HepG2 (cell line): ENCODE results near the gene PMM2. TPM values are rescaled to one million over a fixed set of nuclear protein-coding genes. Genes with fewer than 3 reads are reported as not detected.

Experiments
- CHD2 ChIP-seq: IDR thresholded peaks from 2 replicates; pipeline ENCODE4 v1.6.1; 2011; ENCODE audit warnings: low read depth, low read length, improper control_type of control experiment
- EEA1 ChIP-seq: sonication (generic); formaldehyde crosslinking; IDR thresholded peaks from 2 replicates; pipeline ENCODE4 v1.5.1; 2020; ENCODE audit warnings: mild to moderate bottlenecking, missing genetic modification reagents, borderline replicate concordance
- HNRNPLL ChIP-seq: fragments of 200-400 bp; formaldehyde crosslinking; IDR thresholded peaks from 2 replicates; pipeline ENCODE4 v1.6.1; 2017; ENCODE audit warnings: mild to moderate bottlenecking, low read depth, low read length; ENCODE audit not compliant: poor library complexity, severe bottlenecking
- KDM5B ChIP-seq: sonication (generic); formaldehyde crosslinking; IDR thresholded peaks from 2 replicates; pipeline ENCODE4 v1.4.0; 2020; ENCODE audit warnings: missing genetic modification reagents, mild to moderate bottlenecking, borderline replicate concordance
- MAZ ChIP-seq, 2 experiments: sonication (generic) in 1 of 2; formaldehyde crosslinking in 1 of 2; IDR thresholded peaks; 2 replicates each; pipeline versions ENCODE4 v1.5.0 to v1.6.1; 2012 to 2020; ENCODE audit warnings: low read depth in 2 of 2, mild to moderate bottlenecking in 2 of 2, borderline replicate concordance in 1 of 2, improper control_type of control experiment in 1 of 2, low read length in 1 of 2, missing genetic modification reagents in 1 of 2, moderate library complexity in 1 of 2
- NCOA2 ChIP-seq: sonication (generic); formaldehyde crosslinking; IDR thresholded peaks from 2 replicates; pipeline ENCODE4 v1.8.0; 2022; ENCODE audit warnings: inconsistent platforms
- NFIB ChIP-seq: sonication (generic); formaldehyde crosslinking; IDR thresholded peaks from 2 replicates; pipeline ENCODE4 v1.9.0; 2021; ENCODE audit warnings: missing genetic modification reagents, mild to moderate bottlenecking, borderline replicate concordance
- NFYC ChIP-seq: IDR thresholded peaks from 2 replicates; pipeline ENCODE4 v1.6.1; 2016; ENCODE audit warnings: missing genetic modification reagents, missing compliant biosample characterization
- NPAS2 ChIP-seq: sonication (generic); formaldehyde crosslinking; IDR thresholded peaks from 2 replicates; pipeline ENCODE4 v1.8.0; 2022; ENCODE audit warnings: mild to moderate bottlenecking, missing genetic modification reagents, borderline replicate concordance
- REXO4 ChIP-seq: sonication (generic); formaldehyde crosslinking; IDR thresholded peaks from 2 replicates; pipeline ENCODE4 v1.8.0; 2022; ENCODE audit warnings: missing genetic modification reagents, mild to moderate bottlenecking, borderline replicate concordance
- SNAPC2 ChIP-seq: sonication (generic); formaldehyde crosslinking; IDR thresholded peaks from 2 replicates; pipeline ENCODE4 v1.8.1; 2022; ENCODE audit warnings: mild to moderate bottlenecking, missing genetic modification reagents
- TFAP4 ChIP-seq: sonication (generic); IDR thresholded peaks from 2 replicates; pipeline ENCODE4 v1.6.1; 2016; ENCODE audit warnings: low read depth, borderline replicate concordance
- ZBTB20 ChIP-seq: sonication (generic); formaldehyde crosslinking; IDR thresholded peaks from 2 replicates; pipeline ENCODE4 v1.8.1; 2023; ENCODE audit warnings: missing genetic modification reagents, low read depth, mild to moderate bottlenecking, borderline replicate concordance
- ZBTB33 ChIP-seq: sonication (generic); formaldehyde crosslinking; IDR thresholded peaks from 2 replicates; pipeline ENCODE4 v1.4.0; 2020; ENCODE audit warnings: missing genetic modification reagents
- ZBTB43 ChIP-seq: sonication (generic); formaldehyde crosslinking; conservative IDR thresholded peaks from 2 replicates; pipeline ENCODE4 v1.4.0; 2020; ENCODE audit warnings: missing genetic modification reagents
- ZFP62 ChIP-seq: sonication (generic); formaldehyde crosslinking; IDR thresholded peaks from 2 replicates; pipeline ENCODE4 v1.4.0; 2020; ENCODE audit warnings: missing genetic modification reagents
- ZNF331 ChIP-seq: sonication (generic); formaldehyde crosslinking; IDR thresholded peaks from 2 replicates; pipeline ENCODE4 v1.4.0; 2020; ENCODE audit warnings: missing genetic modification reagents
- ZNF841 ChIP-seq: sonication (generic); formaldehyde crosslinking; IDR thresholded peaks from 2 replicates; pipeline ENCODE4 v1.8.1; 2023; ENCODE audit warnings: missing genetic modification reagents, borderline replicate concordance
- ZXDC ChIP-seq: sonication (generic); formaldehyde crosslinking; IDR thresholded peaks from 2 replicates; pipeline ENCODE4 v1.5.0; 2020; ENCODE audit warnings: mild to moderate bottlenecking, missing genetic modification reagents
- polyA plus RNA-seq, 8 experiments: library from polyadenylated mRNA; depleted of rRNA in 3 of 8; stranded (reverse) in 7 of 8; unstranded in 1 of 8; fragments of >200 nt; fragmentation: Illumina TruSeq in 4 of 8; extraction: Trizol in 4 of 8; gene quantifications; 2 replicates each; pipeline versions ENCODE4 v1.2.1 to v1.2.3, GENCODE V29; 2011 to 2016; ENCODE audit warnings: low read depth in 4 of 8, missing spikeins in 1 of 8, mixed read lengths in 1 of 8; ENCODE audit not compliant: insufficient read depth in 1 of 8
- total RNA-seq, 5 experiments: library from RNA; depleted of rRNA; stranded (reverse); fragments of >200 nt; fragmentation: Illumina TruSeq; extraction: Trizol; gene quantifications; 2 replicates each; pipeline ENCODE4 v1.2.3, GENCODE V29; 2016; ENCODE audit warnings: low read depth in 1 of 5

The PMM2 gene
- total and polyA plus RNA-seq, 2 of the 13 experiments (the other 11 are each of a cell fraction or from before 2014, with no cell fraction given), result 52.2 to 93.7 TPM

GRCh38 chr16:8797364-8798173 lies at the start of gene PMM2, which contains the start of gene TMEM186 (continued):
- TF ChIP-seq KDM5B (peak; percentile 100), NFYC (CRISPR knock-in tag) (peak; percentile 68), EEA1 (CRISPR knock-in tag) (peak; percentile 82; the same call in 1 of the 2 replicates), ZBTB43 (peak; percentile 95), NFIB (CRISPR knock-in tag) (peak; percentile 96; the same call in 1 of the 2 replicates), HNRNPLL (peak; percentile 97), ZBTB33 (CRISPR knock-in tag) (peak; percentile 79), ZNF331 (CRISPR knock-in tag) (peak; percentile 85), REXO4 (no peak; the same call in none of the 2 replicates), ZNF841 (CRISPR knock-in tag) (no peak), ZFP62 (CRISPR knock-in tag) (0 out of 2 replicates have a peak, but pooled peaks have one; percentile 55), NCOA2 (CRISPR knock-in tag) (peak; percentile 76), SNAPC2 (peak; percentile 98), TFAP4 (peak; percentile 78; the same call in 1 of the 2 replicates), NPAS2 (0 out of 2 replicates have a peak, but pooled peaks have one; percentile 91), MAZ (IDR thresholded peaks at IDR 0.05; ENCODE audit: borderline replicate concordance, low read depth, low read length) (peak; percentile 97), MAZ (CRISPR knock-in tag; IDR thresholded peaks at IDR 0.05; ENCODE audit: low read depth) (peak; percentile 99), ZXDC (CRISPR knock-in tag) (no peak; the same call in 1 of the 2 replicates), ZBTB20 (CRISPR knock-in tag) (peak; percentile 97; the same call in 1 of the 2 replicates), CHD2 (peak; percentile 45; the same call in 1 of the 2 replicates)
